Heart right ventricle (tissue), 16 donors: Measurements from ENCODE around the gene RARB. TPM values are rescaled to one million over a fixed set of nuclear protein-coding genes. Genes with fewer than 3 reads are reported as not detected.

Source experiments
- ATAC-seq, 8 donors: fragments of 200-7000 bp; cut with Tn5 transposase; one replicate each; pipeline ENCODE4 v1.9.1; 2020; ENCODE audit warnings: mild to moderate bottlenecking in 8 of 8, moderate library complexity in 8 of 8, moderate number of reproducible peaks in 1 of 8
- DNase-seq, 2 donors: peaks; one replicate each; pipeline ENCODE4 v3.0.0-alpha.2; 2020
- H3K27ac ChIP-seq, 10 donors: fragments of 200-600 bp; sonication (generic) in 2 of 10; one replicate each; pipeline versions ENCODE4 v1.5.0 to v1.8.0; 2020 to 2022; ENCODE audit warnings: mild to moderate bottlenecking in 3 of 10
- H3K27me3 ChIP-seq, 7 donors: fragments of 200-600 bp; one replicate each; pipeline ENCODE4 v1.8.0; 2021 to 2022; ENCODE audit warnings: mild to moderate bottlenecking in 2 of 7
- H3K36me3 ChIP-seq, 9 donors: fragments of 200-600 bp; sonication (generic) in 1 of 9; one replicate each; pipeline versions ENCODE4 v1.5.0 to v1.8.0; 2020 to 2022; ENCODE audit warnings: mild to moderate bottlenecking in 2 of 9
- H3K4me1 ChIP-seq, 9 donors: fragments of 200-600 bp; sonication (generic) in 1 of 9; one replicate each; pipeline versions ENCODE4 v1.5.0 to v1.8.0; 2020 to 2022; ENCODE audit warnings: mild to moderate bottlenecking in 4 of 9
- H3K4me3 ChIP-seq, 10 donors: fragments of 200-600 bp; sonication (generic) in 2 of 10; one replicate each; pipeline versions ENCODE4 v1.5.0 to v1.8.0; 2020 to 2022; ENCODE audit warnings: mild to moderate bottlenecking in 7 of 10, moderate library complexity in 2 of 10
- H3K9me3 ChIP-seq, 11 donors: fragments of 200-600 bp in 10 of 11; sonication (generic) in 2 of 11; one replicate each; pipeline versions ENCODE4 v1.5.0 to v1.8.0; 2013 to 2022; ENCODE audit warnings: mild to moderate bottlenecking in 2 of 11, control low read depth in 1 of 11, moderate library complexity in 1 of 11
- WGBS, 2 donors: extraction: QIAGEN DNeasy Blood & Tissue Kit; methylation state at CpG; one replicate each; pipeline ENCODE4 v1.1.7; 2013; ENCODE audit warnings: inconsistent platforms in 1 of 2; 5-methylcytosine and 5-hydroxymethylcytosine counted together
- intact Hi-C, 10 donors: fragments of 100-400 bp; cut with DNase I; formaldehyde crosslinking; loops; one replicate each; pipeline versions ENCODE4 v1.11.1 to v1.14.2; 2022
- long read RNA-seq, 3 donors: library from polyadenylated mRNA; unstranded; transcript quantifications; one replicate each; pipeline ENCODE4 v2.0.0, GENCODE V29; 2020 to 2021
- polyA plus RNA-seq, 2 donors: library from polyadenylated mRNA; stranded (reverse); fragments of 200-250 nt; gene quantifications; one replicate each; pipeline ENCODE4 v1.2.3, GENCODE V29; 2013
- total RNA-seq, 10 donors: library from RNA; stranded (reverse); fragmentation: NEBNext Ultra II Directional in 3 of 10; extraction: Animal tissue kit (Norgen Biotek cat#: 25700) in 3 of 10; gene quantifications; one replicate each; pipeline versions ENCODE4 v1.2.1 to v1.2.4, GENCODE V29; 2021 to 2023
- TF ChIP-seq, protein P1 (sequence below), 9 donors: fragments of 200-600 bp; sonication (generic) in 2 of 9; IDR thresholded peaks; one replicate each; pipeline versions ENCODE4 v1.5.0 to v1.8.0; 2021 to 2022; ENCODE audit warnings: antibody characterized with exemption in 9 of 9, mild to moderate bottlenecking in 5 of 9, moderate library complexity in 1 of 9
- donor health status: Arrhythmogenic right ventricular cardiomyopathy.
- donor health status: ischemic (EF 13 %, LVEDD 7.1; RV severe dilation, severe dysfunction).
- donor health status: healthy with polysubstance abuse.
- donor health status: DM: no; HTN: yes; CAD: no.
- donor health status: DM: no; HTN: no; CAD: no.
- donor health status: ischemic (EF 25% LVEDD 6.9; RV normal size, moderate dysfunction).
- donor health status: ischemic (EF 25% LVEDD 5.7; RV mildly dilated, moderate dysfunction).
- donor health status: healthy.
- donor health status: DM: yes; HTN: yes; CAD: no.
- donor health status: Ischemic cardiomyopathy.
- donor health status: ischemic (EF 35%, LVEDD 5.7; RV mildly dilated, moderate dysfunction).
- donor health status: nonischemic (EF 11% LVEDD 7.7; RV severe dilation, severe dysfunction).
- donor health status: DM: yes; HTN: yes; CAD: no.
- donor health status: PGD.
- donor health status: ischemic (EF 29% LVEDD 5.4; RV normal size, mild dysfunction).
- donor health status: nonischemic (EF 23%, LVEDD 6.1; RV moderate dilation, normal function).

Gene RARB
- total RNA-seq: 10 to 100 TPM in 9 of 10 donors, 1 to 10 TPM in 1; 8.6 to 23.2 (median 19.0) TPM
- polyA plus RNA-seq: 1 to 10 TPM; 3.6 to 6.5 TPM
- long read RNA-seq, donor 1, transcript RARB-201 (8 exons, 3,084 nt): major isoform, 19 of 29 reads
- long read RNA-seq, donor 1, partial matches to known transcripts: 7 of 29 reads
- long read RNA-seq, donor 1, other reads (novel, unspliced or antisense): 3 of 29 reads
- long read RNA-seq, donor 2, transcript RARB-201 (8 exons, 3,084 nt): major isoform, 22 of 28 reads
- long read RNA-seq, donor 2, partial matches to known transcripts: 2 of 28 reads
- long read RNA-seq, donor 2, other reads (novel, unspliced or antisense): 3 of 28 reads
- long read RNA-seq, donor 3, transcript RARB-201 (8 exons, 3,084 nt): major isoform, 27 of 39 reads
- long read RNA-seq, donor 3, partial matches to known transcripts: 1 of 39 reads
- long read RNA-seq, donor 3, other reads (novel, unspliced or antisense): 9 of 39 reads

DNA sequence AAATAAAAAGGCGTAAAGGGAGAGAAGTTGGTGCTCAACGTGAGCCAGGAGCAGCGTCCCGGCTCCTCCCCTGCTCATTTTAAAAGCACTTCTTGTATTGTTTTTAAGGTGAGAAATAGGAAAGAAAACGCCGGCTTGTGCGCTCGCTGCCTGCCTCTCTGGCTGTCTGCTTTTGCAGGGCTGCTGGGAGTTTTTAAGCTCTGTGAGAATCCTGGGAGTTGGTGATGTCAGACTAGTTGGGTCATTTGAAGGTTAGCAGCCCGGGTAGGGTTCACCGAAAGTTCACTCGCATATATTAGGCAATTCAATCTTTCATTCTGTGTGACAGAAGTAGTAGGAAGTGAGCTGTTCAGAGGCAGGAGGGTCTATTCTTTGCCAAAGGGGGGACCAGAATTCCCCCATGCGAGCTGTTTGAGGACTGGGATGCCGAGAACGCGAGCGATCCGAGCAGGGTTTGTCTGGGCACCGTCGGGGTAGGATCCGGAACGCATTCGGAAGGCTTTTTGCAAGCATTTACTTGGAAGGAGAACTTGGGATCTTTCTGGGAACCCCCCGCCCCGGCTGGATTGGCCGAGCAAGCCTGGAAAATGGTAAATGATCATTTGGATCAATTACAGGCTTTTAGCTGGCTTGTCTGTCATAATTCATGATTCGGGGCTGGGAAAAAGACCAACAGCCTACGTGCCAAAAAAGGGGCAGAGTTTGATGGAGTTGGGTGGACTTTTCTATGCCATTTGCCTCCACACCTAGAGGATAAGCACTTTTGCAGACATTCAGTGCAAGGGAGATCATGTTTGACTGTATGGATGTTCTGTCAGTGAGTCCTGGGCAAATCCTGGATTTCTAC is at the start of gene RARB:
TSS of gene RARB (plus strand) at position 322 of the 847 bp plus-strand sequence. CDS start at position 791, 469 bp downstream.
- H3K27ac ChIP-seq: peak within 1 kb of the TSS; percentile 79 to 97 (median 94)
- DNase-seq: peak; percentile 59 to 84
- no peaks in the 10 kb centered on the region for H3K36me3 ChIP-seq
- peak; percentile 91 to 95 (median 92) for ATAC-seq
- H3K4me1 ChIP-seq: peaks cover 2 to 26% (median 15%) of the 10 kb centered on the region in 9 donors
- TF ChIP-seq, protein P1, sequence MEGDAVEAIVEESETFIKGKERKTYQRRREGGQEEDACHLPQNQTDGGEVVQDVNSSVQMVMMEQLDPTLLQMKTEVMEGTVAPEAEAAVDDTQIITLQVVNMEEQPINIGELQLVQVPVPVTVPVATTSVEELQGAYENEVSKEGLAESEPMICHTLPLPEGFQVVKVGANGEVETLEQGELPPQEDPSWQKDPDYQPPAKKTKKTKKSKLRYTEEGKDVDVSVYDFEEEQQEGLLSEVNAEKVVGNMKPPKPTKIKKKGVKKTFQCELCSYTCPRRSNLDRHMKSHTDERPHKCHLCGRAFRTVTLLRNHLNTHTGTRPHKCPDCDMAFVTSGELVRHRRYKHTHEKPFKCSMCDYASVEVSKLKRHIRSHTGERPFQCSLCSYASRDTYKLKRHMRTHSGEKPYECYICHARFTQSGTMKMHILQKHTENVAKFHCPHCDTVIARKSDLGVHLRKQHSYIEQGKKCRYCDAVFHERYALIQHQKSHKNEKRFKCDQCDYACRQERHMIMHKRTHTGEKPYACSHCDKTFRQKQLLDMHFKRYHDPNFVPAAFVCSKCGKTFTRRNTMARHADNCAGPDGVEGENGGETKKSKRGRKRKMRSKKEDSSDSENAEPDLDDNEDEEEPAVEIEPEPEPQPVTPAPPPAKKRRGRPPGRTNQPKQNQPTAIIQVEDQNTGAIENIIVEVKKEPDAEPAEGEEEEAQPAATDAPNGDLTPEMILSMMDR (IDR thresholded peaks at IDR 0.05): no peak
- intact Hi-C loops: loop anchor here (2.0 to 10.0 kb wide), 10 partner anchors 27 to 463 kb away; no protein-coding TSS in a partner anchor
- whole genome bisulfite sequencing, 2 donors: 0% methylated on average over 27 of the region's 27 CpGs
- peak within 1 kb of the TSS; percentile 56 to 81 (median 65) for H3K4me3 ChIP-seq
- H3K27me3 ChIP-seq: peaks cover 0 to 32% (median 0%) of the 10 kb centered on the region in 7 donors
- no peaks in the 10 kb centered on the region for H3K9me3 ChIP-seq

GRCh38 chr3:25378786-25379311 is 49.2 kb upstream of the RARB start:
- TF ChIP-seq, protein P1 (IDR thresholded peaks at IDR 0.05): no peak
- intact Hi-C loops: no loop called here
- Histone ChIP-seq H3K9me3 (no peaks in the 10 kb centered on the region), H3K27me3 (no peaks in the 10 kb centered on the region), H3K36me3 (no peaks in the 10 kb centered on the region), H3K4me3 (no peak overlapping the region), H3K27ac (no peak overlapping the region), H3K4me1 (peaks cover 0 to 7% (median 0%) of the 10 kb centered on the region in 9 donors)
- ATAC-seq (no peak), DNase-seq (no peak)
- WGBS, 2 donors: 84 to 86% methylated on average over 2 of the region's 2 CpGs

DNA sequence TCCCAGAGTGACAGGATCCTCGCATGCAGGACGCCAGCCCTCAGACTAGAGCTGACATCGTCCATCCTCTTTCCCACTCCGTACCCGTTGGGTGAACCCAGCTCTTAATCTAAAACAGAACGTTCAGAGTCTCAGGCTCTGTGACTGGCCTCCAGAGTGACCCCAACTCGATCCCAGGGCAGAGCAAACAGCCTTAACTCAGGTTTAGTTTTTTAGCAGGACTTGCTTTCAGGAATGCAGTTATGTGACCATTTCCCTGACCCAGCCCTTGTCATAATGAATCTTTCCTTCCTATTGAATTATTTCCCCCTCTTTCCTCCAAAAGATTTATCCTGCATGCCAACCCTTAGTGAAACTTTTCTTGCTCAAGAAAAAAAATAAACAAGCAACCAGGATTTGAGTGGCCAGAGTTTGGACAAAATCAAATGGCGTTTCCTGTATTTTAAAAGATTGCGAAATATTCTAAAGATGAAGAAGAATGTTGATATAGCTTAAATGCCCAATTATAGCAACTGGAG is 47.8 kb upstream of the RARB start:
- intact Hi-C loops: no loop called here
- H3K36me3 ChIP-seq: no peaks in the 10 kb centered on the region
- no peak overlapping the region for H3K27ac ChIP-seq
- no peaks in the 10 kb centered on the region for H3K9me3 ChIP-seq
- peaks cover 0 to 7% (median 0%) of the 10 kb centered on the region in 9 donors for H3K4me1 ChIP-seq
- TF ChIP-seq, protein P1 (IDR thresholded peaks at IDR 0.05): no peak
- 53 to 66% methylated on average over 9 of the region's 9 CpGs for WGBS, 2 donors
- DNase-seq (no peak), ATAC-seq (no peak)
- no peaks in the 10 kb centered on the region for H3K27me3 ChIP-seq
- no peak overlapping the region for H3K4me3 ChIP-seq

- 58 to 73% methylated on average over 3 of the region's 3 CpGs for WGBS, 2 donors
- TF ChIP-seq, protein P1 (IDR thresholded peaks at IDR 0.05): no peak
- H3K36me3 ChIP-seq: no peaks in the 10 kb centered on the region
- H3K9me3 ChIP-seq: no peaks in the 10 kb centered on the region
- no peak overlapping the region for H3K27ac ChIP-seq
- no peak overlapping the region for H3K4me3 ChIP-seq
- H3K27me3 ChIP-seq: no peaks in the 10 kb centered on the region
- peaks cover 0 to 14% (median 0%) of the 10 kb centered on the region in 9 donors for H3K4me1 ChIP-seq
- ATAC-seq (no peak), DNase-seq (no peak)
- intact Hi-C loops: no loop called here
These were observed 47.0 kb upstream of the RARB start for GRCh38 chr3:25381083-25381482.
